Keratinocyte (primary cell): ENCODE results near the gene PLAGL1.

ENCODE experiments used
- CTCF ChIP-seq, 3 experiments: IDR thresholded peaks in 1 of 3; conservative IDR thresholded peaks in 1 of 3; optimal IDR thresholded peaks in 1 of 3; 2 replicates in 2 of 3; 3 replicates in 1 of 3; pipeline versions ENCODE3 to v1.5.1; 2011; ENCODE audit warnings: low read length in 3 of 3, mild to moderate bottlenecking in 3 of 3, moderate library complexity in 2 of 3, control low read depth in 1 of 3, inconsistent platforms in 1 of 3; ENCODE audit not compliant: insufficient read depth in 2 of 3; ENCODE audit errors: extremely low read depth in 1 of 3
- EZH2 ChIP-seq: IDR thresholded peaks from one replicate; pipeline ENCODE4 v1.6.1; 2012; ENCODE audit warnings: inconsistent platforms, mild to moderate bottlenecking, low read length, moderate library complexity

GRCh38 chr6:143984666-143985065, 23.4 kb downstream of the PLAGL1 start:
- TF ChIP-seq CTCF (optimal IDR thresholded peaks at IDR 0.05 in 1 of 3, IDR thresholded peaks at IDR 0.05 in 1 of 3, conservative IDR thresholded peaks at IDR 0.05 in 1 of 3; ENCODE audit: extremely low read depth in 1 of 3, insufficient read depth in 2 of 3, low read length in 3 of 3) (no peak), EZH2 (no peak)
